SW 1271 (cell line): ENCODE results near the gene CSNK1A1L.

ENCODE experiments used
- DNase-seq, 2 experiments: peaks; one replicate each; lab custom pipeline; 2025; lab: John Stamatoyannopoulos, UW

CSNK1A1L gene

GRCh38 chr13:37107456-37107855, 2.0 kb upstream of the CSNK1A1L start:
- no peak for DNase-seq

- DNase-seq = no peak
Measured at GRCh38 chr13:37106642-37107041, 1.2 kb upstream of the CSNK1A1L start.

- no peak for DNase-seq
Measured at GRCh38 chr13:37102896-37103295, 2.6 kb downstream of the CSNK1A1L start.

GRCh38 chr13:37101201-37101600, 4.3 kb downstream of the CSNK1A1L start:
- DNase-seq = no peak

- DNase-seq = no peak
Measured at GRCh38 chr13:37100731-37101130, 4.7 kb downstream of the CSNK1A1L start.

- DNase-seq = no peak
Measured at GRCh38 chr13:37097076-37097475, 8.4 kb downstream of the CSNK1A1L start.

- no peak for DNase-seq
Measured at GRCh38 chr13:37094840-37095239, 10.6 kb downstream of the CSNK1A1L start.

- DNase-seq = no peak
Measured at GRCh38 chr13:37094099-37094498, 11.4 kb downstream of the CSNK1A1L start.

- no peak for DNase-seq
Measured at GRCh38 chr13:37091835-37092234, 13.6 kb downstream of the CSNK1A1L start.

- DNase-seq = no peak
Measured at GRCh38 chr13:37090912-37091311, 14.6 kb downstream of the CSNK1A1L start.

GRCh38 chr13:37089495-37089894, 16.0 kb downstream of the CSNK1A1L start:
- no peak for DNase-seq

- no peak for DNase-seq
Measured at GRCh38 chr13:37087486-37087885, 18.0 kb downstream of the CSNK1A1L start.

- no peak for DNase-seq
Measured at GRCh38 chr13:37085606-37086005, 19.9 kb downstream of the CSNK1A1L start.

- DNase-seq = no peak
Measured at GRCh38 chr13:37076818-37077217, 28.6 kb downstream of the CSNK1A1L start.

- DNase-seq = no peak
Measured at GRCh38 chr13:37075164-37075563, 30.3 kb downstream of the CSNK1A1L start.

- DNase-seq = peak; percentile 2 to 52
Measured at GRCh38 chr13:37074703-37075102, 30.8 kb downstream of the CSNK1A1L start.

- no peak for DNase-seq
Measured at GRCh38 chr13:37072024-37072423, 33.4 kb downstream of the CSNK1A1L start.

- DNase-seq = no peak
Measured at GRCh38 chr13:37070956-37071355, 34.5 kb downstream of the CSNK1A1L start.

- no peak for DNase-seq
Measured at GRCh38 chr13:37070145-37070695, 35.2 kb downstream of the CSNK1A1L start.

GRCh38 chr13:37069597-37070103, 35.8 kb downstream of the CSNK1A1L start:
- DNase-seq = no peak

- peak in 1 of 2 experiments; percentile 43 for DNase-seq
Measured at GRCh38 chr13:37068962-37069361, 36.5 kb downstream of the CSNK1A1L start.

GRCh38 chr13:37067874-37068273, 37.6 kb downstream of the CSNK1A1L start:
- DNase-seq = no peak

GRCh38 chr13:37065890-37066526, 39.5 kb downstream of the CSNK1A1L start:
- no peak for DNase-seq

GRCh38 chr13:37059848-37060192, 45.6 kb downstream of the CSNK1A1L start:
- no peak for DNase-seq
